Central memory CD4-positive, alpha-beta T cell (primary cell): ENCODE measurements around the gene PARVA.

Experiments used
- DNase-seq: peaks from one replicate; pipeline ENCODE4 v3.0.0; 2022

The PARVA gene

DNA sequence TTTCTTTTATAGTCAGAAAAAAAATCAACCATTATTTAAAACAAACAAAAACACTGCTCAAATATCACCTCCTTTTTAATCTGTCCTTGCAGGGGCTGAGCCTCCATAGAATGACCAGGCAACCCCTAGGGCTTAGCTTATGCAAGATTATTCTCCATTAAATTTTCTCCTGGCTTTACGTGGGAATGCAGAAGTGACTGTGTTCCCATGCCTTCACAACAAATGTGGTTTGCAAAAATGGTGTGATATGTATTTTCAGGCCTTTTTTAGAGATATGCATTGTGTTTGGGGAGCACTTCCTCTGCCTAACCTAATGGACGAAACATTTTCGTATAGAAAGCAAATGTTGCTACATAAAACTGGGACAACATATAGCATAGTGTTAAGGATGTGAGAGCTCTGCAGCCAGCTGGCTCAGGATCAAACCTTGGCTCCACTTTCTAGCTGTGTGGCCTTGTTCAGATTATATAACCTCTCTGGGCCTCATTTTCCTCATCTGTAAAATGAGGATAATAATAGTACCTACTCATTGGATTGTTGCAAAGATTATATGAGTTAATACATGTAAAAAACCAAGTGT, 82.6 kb downstream of the PARVA start:
- no peak for DNase-seq

DNA sequence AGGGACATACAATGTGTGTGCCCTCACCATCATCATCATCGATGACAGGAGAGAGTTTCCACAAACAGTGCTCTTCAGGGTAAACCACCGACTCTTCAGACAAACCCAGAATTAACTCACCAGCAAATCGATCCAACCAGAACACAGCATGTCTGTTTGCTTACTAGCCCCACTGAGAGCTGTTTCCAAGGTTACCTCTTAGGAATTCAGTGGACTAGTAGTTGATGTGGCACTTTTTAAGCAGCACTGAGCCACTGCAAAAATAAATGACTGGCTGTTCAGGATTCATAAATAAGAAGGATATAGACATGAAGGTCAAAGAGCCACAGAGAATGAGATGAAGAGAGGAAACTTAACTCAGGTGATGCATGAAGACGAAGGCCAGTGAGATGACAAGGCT, 83.1 kb downstream of the PARVA start:
- DNase-seq, result no peak

DNA sequence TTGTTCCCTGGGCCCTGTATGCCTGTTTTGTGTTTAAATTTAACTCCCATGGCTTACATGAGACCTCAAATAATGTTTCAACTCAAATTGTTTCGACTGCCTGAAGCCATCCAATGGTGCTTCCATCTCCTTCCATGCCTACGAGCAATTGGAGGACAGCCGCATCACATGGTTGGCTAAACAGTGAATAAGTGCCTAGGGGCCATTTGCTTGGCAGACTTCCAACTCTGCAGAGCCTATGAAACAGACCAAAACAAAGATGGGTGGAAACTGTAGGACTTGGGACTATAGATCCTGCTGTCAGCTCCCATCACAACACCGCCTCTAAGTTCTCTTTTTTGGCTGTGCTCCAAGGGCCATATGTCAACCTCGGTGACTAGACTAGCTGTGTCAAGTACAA, 84.1 kb downstream of the PARVA start:
- no peak for DNase-seq

DNA sequence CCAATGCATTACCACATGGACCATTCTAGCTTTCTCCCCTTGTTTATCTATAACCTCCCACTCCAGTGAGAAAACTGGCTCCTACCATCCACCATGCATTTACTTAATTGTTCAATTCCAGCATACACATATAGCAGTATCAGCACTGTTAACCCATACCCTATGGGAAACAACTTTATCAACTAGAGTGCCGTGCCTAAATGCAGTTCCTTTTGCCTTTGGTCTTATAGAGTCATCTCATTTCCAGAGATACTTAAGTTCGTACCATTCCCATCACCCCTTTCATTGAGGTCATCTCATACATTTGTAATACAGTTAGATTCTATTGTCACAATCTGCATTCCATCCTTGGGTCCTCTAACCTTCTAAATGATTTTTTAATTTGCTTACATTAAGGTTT, 86.9 kb downstream of the PARVA start:
- DNase-seq, result no peak

DNA sequence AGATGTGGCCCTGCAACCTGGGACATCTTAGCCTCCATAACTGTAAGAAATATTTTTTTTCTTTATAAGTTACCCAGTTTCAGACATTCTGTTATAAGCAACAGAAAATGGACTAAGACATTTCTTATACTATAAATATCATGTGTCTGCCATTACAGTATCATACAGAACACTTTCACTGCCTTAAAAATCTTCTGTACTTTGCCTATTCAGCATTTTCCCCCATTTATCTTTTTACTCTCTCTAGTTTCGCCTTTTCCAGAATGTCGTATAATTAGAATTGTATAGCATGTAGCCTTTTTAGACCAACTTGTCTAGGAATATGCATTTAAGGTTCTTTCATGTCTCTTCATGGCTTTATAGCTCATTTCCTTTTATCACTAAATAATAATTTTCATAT, 88.0 kb downstream of the PARVA start:
- no peak for DNase-seq

DNA sequence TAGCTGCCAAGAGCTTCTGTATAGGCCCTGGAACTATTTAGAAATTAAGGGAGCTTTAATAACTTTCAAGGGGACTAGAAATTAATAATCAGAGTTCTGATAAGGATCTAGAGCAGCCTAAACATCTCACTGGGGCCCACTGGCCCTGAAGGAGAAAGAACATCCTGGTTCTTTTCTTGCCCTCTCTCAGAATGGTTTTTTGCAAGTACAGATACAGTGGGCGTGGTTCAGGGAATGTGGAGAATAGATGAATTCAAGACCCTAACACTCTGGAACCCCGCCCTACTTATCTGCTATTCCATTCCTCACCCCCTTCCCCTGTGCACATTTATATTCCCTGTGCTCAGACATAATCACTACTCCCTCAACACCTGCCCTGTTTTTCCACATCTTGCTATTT, 90.2 kb downstream of the PARVA start:
- DNase-seq, result no peak

DNA sequence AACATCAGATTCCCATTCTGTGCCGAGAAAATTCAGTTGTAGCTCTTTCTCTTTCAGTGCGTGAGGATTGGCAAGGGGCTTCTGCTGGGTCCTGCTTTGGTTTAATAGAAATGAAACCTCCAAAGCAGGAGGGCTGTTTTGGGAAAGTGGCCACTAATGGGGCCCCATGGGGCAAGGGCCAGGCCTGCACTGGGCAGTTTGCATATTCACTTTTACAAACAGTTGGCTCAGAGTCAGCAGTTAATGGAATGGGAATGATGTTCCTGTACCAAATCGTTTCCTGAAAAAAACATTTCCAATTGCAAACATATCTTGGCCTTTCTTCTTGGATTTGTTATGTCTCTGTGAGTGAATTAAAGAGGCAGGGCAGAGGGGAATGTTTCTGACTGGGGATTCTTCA, 92.1 kb downstream of the PARVA start:
- no peak for DNase-seq

DNA sequence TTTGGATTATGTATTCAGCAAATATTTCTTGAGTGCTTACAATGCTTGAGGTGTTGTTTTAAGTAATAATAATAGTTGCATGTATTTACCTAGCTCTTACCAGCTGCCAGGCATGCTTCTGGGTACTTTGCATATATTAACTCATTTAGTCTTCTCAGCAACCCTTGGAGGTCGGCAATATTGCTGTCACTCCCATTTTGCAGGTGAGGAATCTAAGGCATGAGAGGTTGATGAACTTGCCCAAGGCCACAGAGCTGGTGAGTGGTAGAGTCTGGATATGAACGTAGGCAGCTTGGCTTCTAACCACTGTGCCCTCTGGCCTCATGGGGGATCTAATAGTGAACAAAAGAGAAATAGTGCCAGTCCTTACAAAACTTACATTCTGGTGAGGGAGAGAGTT, 92.9 kb downstream of the PARVA start:
- DNase-seq, result no peak

DNA sequence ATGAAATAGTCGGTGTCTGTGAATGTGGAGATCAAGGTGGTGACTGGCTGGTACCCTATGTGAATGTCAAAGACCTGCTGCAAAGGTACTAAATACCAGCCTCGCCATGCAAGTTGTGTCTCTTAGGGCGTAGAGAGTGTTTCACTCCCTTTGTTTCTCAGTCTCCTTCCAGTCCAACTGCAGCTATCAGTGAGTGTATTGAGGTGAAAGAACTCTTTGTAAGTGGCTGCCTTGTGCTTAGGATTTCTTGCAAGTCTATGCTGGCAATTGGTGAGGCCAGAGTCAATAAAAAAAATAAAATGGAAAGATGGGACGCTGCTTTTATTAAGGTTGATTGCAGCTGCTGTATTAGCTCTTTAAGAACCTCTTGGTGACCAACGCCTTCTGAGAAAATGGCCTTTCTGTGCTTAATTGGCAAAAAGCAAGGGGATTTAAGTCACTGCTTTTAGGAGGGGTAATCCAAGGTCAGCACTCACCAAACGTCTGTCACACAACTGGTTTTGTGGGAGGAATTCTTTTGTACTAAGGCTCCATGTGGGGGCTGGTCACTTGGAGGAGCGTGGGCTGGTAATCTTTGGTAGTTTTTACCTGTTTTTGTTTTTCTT, 95.1 kb downstream of the PARVA start:
- no peak for DNase-seq

DNA sequence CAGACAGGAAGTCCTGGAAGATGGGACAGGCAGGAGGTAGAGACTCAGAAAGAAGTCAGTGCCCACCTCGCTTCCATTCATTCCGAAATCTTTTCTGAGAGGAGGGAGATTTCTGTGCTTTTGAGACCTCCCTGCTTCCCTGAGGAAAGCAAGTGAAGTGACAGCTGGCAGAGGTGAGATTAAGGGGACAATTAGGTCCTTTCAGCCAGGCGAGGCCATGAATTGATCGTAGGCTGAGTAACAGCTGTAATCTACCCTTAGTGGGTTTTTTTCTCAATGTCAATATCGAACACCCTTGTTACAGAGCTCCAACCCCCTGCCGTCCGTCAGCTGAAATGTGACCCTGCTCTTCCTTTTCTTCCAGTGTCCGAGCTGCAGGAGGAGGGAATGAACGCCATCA, 96.0 kb downstream of the PARVA start:
- no peak for DNase-seq

DNA sequence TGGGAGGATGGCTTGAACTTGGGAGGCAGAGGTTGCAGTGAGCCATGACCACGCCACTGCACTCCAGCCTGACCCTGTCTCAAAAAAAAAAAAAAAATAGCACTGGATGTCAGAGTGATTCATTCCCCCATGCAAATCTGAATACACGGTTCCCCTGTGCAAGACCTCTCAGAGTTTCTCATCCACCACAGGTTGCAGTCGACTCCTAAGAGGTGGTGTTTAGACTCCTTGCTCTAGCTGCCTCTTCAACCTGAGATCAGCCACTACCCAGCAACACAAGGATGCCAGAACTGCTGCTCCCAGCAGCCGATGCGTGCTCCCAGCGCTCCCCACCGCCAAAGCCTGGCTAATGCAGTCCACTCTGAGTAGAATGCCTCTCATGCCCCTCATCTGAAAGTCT, 97.5 kb downstream of the PARVA start:
- no peak for DNase-seq

DNA sequence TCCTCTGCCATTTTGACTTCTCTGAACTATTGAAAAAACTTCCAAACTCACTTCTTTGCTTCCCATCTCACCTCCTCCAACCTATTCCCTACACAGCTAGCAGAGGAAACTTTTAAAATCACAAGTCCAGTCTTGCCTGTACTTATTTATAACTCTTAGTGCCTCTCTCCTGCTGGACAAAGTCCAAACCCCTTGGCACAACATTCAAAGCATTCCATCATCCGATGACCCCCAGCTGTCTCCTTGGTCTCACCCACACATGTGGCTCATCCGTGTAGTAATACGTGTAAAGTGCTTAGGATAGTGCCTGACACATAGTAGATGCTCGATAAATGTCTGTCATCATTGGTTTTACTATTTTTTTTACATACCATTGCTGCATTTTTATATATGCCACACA, 101.4 kb downstream of the PARVA start:
- DNase-seq, result no peak

DNA sequence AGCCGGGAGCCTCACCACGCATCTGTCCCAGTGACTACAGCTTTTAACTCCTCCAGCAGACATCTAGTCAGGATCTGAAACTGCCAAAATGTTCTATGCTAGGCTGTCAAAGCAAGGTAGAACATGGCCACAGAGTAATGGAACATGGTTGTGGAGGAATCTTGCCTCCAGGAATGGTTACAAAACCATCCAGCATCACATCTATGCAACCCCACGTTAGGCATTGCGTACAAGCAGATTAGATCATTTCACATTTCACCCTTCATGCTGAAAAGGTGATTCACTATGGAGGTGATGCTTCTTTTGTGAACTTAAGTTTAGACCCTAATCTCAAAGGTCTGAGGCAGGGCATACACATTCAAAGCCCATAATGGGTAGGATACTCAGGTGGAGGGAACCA, 103.0 kb downstream of the PARVA start:
- DNase-seq, result no peak

DNA sequence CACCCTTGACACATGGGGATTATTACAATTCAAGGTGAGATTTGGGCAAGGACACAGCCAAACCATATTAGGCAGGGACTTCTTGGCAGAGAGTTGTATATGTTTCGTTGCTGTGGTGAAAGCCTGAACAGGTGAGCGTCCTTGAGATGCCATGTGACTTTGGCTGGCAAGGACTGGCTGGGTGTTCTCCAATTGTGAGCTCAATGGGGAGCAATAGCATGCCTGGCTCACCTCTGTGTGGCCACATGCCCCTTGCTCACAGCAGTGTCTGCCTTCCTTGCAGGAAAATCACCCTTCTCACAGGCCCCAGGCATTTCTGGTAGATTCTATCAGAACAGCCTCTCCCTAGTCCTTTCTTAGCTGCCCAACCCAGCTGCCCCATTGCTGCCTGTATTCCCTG, 105.5 kb downstream of the PARVA start:
- no peak for DNase-seq

DNA sequence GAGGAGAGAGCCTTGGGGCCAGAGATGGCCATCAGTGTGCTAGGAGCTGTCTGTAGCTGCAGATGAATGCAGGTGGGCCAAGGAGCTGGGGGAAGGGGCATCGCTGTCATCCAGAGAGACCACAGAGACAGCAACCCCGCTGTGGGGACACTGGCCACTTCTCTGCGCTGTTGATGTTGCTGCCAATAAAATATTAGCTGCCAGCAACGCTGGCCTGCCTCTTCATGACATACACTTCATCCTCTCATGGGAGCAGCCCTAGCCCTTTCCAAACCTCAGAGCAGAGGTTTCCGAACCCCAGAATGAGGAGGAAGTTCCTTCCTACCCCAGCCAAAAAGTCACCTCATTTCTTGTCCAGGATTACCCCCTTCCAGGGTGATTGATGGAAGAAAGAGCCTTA, 106.2 kb downstream of the PARVA start:
- DNase-seq, result no peak

DNA sequence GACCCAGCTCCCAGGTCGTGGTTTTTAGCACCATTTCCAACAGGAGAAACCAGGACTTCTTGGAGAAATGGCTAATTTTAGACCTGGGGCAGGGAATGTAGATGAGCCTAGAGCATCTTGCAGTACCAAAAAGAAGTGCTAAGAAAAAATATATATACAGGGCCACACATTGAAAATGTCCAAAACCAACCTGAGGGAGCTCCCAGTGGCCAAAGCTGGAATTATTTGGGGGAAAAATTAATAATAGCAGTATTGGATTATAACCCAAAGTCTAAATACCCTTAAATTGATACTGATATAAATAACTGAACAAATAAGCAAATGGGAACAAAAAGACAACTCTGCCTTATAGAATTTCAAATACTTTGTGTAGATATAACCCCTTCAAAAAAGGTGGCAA, 108.0 kb downstream of the PARVA start:
- no peak for DNase-seq

DNA sequence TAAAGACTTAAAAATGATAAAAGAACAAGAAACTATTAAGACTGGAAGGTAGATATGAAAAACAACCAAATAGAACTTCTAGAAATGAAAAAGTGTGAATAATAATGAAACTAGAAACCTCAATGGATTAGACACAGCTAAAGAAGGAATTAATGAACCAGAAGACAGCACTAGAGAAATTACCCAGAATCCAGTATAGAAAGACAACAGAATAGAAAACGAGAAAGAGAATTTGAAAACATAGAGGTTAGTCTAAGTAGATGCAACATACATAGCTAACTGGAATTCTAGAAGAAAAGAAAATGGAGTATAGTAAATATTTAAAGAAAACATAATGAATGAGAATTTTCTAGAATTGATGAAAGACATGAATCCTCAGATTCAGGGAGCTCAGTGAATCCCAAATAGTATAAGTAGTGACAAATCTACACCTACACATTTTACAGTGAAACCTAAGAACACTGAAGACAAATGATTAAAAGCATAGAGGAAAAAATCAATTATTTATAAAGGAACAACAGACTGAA, 111.9 kb downstream of the PARVA start:
- no peak for DNase-seq

DNA sequence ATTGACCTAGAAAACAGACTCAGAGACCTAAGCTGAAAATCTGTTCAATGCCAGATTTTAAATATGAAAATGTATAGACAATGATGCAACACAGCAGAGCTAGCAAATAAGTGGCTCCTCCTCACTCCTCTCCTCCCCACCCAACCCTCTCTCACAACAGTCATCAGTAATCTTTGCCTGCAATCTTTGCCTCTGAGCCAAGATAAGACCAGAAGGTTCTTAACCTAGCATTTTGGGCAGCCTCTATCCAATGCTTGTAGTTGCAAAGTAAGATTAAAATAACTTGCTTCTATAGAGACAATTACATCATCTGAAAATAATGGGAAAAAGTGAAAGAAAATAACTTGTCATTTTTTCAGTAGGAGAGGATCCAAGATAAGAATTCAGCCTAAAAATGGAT, 117.3 kb downstream of the PARVA start:
- DNase-seq, result no peak

DNA sequence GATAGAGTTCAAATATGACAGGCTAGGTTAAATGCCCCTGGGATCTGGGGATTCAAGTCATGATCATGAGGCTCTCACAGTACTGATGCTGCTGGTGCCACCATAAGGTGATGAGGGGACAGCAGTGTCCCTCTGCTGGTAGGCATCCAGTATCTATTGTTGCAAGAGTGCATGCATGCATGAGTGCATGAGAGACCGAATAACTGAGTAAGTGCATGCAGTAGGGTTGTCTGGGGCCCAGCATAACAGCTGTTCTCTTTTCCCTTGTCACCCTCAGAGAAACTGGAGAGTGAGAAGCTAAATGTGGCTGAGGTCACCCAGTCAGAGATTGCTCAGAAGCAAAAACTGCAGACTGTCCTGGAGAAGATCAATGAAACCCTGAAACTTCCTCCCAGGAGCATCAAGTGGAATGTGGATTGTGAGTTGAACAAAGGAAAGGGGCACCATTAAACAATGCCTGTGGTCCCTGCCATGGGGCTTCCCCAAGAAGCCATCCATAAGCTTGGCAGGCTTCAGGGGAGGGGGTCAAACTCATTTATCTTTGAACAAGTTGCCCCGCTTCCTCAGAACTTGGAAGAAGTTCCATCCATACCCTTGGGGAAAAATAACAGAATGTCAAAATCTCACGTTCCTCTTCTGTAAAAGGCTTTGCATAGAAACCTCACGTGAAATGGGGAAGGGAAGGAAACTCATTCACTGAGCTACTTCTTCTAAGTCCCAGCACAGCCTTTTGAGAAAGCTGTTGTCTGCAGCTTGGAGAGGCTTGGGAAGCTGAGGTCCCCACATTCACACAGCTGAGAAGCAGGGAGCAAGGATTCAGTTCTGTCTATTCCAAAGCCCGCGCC, 119.0 kb downstream of the PARVA start:
- DNase-seq, result no peak

DNA sequence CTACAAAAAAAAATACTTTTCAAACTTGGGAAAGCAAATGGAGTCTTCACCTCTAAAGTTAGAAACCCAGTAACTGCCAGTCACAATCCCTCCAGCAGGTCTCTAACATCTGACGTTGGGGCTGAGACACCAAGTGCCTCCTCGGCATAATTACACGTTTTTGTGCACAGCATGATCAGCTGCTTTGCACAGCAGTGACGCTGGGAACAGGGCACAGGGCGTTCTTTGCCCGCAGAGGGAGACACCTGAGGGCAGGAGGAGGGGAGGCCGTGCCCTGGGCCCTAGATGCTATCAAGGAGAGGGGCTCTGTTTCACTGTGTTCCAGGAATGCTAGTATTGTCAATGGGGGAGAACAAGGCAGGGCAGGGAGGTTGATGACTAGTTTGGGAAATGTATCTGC, 120.1 kb downstream of the PARVA start:
- no peak for DNase-seq

DNA sequence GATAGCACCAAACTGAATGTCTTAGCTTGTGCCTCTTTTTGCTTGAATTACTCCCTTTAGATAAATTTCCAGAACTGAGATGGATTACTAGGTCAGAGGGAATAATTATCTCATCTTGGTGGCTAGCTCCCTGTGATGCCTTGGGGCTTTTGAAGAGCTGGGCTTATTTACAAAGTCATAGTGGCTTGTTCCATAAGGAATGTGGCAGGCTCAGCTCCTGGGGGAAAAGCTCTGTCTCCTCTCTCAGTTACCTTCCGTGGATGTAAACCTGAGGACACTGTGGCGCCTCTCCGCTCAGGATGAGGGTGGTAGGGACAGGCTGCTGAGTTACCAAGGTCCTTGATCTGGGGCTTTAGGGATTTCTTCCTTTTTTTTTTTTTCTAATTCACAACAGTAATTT, 121.7 kb downstream of the PARVA start:
- DNase-seq, result no peak

DNA sequence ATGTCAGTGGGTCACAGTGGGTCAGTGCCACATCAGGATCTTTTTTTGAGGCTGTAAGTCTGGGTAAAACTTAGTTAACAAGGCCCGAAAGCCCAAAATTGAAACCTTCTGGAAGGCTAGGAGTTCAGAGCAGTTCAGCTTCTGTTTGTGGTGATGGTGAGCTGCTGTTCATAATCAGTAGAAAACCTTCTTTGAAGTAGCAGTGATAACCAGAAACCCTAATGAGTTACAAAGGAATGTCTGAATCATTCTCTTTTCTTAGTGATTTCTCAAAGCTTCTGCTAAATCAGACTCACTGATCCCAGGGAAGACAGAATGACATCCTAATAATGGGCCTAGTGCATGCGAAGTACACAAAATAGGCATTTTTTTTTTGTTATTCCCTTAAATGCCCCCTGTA, 124.7 kb downstream of the PARVA start:
- no peak for DNase-seq

DNA sequence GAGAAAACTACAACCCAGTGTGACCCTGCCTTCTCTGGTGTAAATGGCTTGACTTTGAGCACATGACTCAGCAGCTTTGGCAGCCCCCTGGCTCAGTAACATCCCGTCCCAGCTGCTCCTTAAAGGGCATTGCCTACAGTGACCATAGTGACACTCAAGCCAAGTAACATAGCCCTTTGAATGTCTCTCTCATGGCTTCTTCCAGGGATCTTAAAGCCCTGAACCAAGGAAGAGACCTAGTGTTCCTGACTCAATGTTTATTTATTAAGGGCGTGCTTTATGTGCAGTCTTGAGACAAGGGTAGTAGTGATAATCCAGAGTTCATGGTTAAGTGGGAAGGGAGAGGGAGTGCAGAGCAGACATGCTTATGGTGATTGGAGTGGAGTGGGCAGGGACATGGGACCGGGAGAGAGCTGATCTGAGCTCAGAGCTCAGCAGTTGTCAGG, 125.7 kb downstream of the PARVA start:
- no peak for DNase-seq

DNA sequence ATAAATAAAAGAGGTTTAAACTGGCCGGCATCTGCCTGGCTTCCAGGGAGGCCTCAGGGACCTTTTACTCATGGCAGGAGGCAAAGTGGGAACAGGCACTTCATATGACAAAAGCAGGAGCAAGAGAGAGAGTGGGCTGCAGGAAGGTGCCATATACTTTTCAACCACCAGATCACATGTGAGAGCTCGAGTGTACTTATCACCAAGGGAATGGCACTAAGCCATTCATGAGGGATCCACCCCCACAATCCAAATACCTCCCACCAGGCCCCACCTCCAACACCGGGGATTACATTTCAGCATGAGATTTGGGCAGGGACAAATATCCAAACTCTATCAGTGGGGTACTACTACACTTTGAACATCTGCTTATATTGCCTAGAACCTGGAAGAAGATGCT, 126.5 kb downstream of the PARVA start:
- DNase-seq, result no peak
